CD4-positive, alpha-beta T cell treated with Interleukin-4 for 1 hour (primary cell): ENCODE data around the gene FAM228B.

Source experiments
- DNase-seq, 2 donors: peaks; one replicate each; pipeline ENCODE4 v3.0.0-alpha.2; 2020 to 2022

The FAM228B gene

GRCh38 chr2:24206242-24206641, 83.0 kb downstream of the FAM228B start:
- DNase-seq, result no peak

DNA sequence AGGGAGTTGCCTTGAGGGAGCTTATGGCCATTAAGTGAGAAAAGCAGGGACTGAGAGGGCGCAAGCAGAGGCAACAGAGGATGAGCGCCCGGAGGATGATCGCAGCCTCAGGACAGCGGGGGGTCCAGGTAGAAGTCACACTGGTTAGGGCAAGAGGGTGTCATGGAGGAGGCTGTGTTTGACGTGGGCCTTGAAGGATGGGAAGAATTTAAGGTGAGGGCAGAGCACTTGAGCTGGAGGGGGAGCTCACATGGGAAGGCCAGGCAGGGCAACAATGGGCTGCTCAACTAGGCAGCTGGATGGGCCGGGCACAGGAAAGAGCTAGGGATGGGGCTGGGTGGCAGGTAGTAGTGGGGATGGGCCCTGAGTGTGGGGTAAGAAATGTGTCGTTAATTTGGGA, 83.4 kb downstream of the FAM228B start:
- DNase-seq, result no peak

DNA sequence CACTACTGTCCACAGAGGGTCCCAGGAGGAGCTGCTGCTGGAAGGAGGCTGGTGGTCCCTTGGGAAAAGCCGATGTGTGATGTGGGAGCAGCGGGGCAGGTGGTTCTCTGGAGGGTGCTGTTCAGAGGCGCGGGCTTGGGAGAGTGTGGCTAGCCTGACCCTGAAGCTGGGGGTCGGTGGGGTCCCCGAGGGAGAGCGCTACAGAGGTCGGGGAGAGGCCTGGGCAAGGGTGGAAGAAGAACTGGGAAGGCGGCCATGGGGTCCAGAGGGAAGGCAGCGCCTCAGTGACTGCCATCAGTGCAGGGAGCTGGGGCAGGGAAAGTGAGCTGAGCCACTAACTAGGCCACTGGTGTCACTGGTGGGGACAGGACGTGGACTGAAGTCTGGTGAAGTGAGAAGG, 84.1 kb downstream of the FAM228B start:
- no peak for DNase-seq

DNA sequence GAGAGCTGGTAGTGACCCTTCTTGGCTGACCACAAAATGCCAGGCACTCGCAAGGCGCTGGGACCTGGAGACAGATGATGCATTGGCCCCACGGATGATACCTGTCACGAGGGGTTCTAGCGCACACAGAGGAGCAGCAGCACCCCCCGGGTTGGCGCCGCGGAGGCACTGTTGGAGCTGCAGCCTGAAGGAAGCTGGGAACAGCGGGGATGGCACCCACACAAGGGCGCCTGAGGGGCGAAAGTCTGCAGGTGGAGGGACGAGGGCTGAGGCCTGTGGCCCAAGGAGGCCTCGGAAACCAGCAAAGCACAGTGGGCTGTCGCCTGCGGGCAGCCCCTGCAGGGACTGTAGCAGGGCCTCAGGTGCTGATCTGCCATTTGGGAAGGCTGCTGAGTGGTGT, 85.2 kb downstream of the FAM228B start:
- no peak for DNase-seq

- DNase-seq, result no peak
These were observed 86.3 kb downstream of the FAM228B start for GRCh38 chr2:24209389-24210105.

DNA sequence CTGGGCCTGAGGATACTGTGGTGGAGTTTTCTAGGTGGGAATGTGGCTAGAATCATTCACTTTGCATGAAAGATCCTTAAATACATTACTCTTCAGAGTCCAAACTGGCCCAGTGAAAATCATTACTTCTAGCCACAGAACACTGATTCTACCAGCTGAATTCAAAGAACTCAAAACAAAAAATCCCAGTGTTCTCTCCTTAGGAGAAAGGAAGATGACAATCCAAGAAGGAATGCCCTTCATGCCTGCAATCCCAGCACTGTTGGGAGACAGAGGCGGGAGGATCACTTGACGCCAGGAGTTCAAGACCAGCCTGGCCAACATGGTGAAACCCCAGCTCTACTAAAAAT, 86.8 kb downstream of the FAM228B start:
- DNase-seq, result no peak

- no peak for DNase-seq
These were observed 87.5 kb downstream of the FAM228B start for GRCh38 chr2:24210723-24211122.

DNA sequence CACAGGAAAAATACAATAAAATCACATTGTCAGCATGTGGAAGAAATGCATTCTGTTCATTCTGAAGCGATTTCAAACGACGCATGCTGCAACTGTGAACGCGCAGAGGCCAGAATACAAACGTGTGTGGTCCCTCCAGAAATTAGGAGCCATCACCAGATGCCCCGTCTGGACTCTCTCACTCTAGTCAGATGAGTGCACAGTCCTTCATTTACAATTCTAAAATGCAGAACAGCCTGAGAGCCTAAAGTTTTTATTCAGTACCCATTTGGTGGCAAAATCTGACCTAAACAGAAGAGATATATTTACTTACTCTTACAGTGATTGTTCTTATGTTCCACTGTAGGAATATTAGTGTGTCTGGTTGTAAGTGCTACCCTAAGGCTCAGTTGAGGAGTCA, 88.1 kb downstream of the FAM228B start:
- no peak for DNase-seq

- peak in 1 of 2 donors; percentile 17 for DNase-seq
These were observed 91.6 kb downstream of the FAM228B start for GRCh38 chr2:24214880-24215279.
